GM18907 (cell line): ENCODE measurements around the gene ANO2.

Experiments used
- ATAC-seq: cut with Tn5 transposase; IDR thresholded peaks from one replicate; pipeline ENCODE4 v1.9.1; 2021; ENCODE audit warnings: mild to moderate bottlenecking, moderate library complexity; ENCODE audit not compliant: unreplicated experiment

The ANO2 gene

DNA sequence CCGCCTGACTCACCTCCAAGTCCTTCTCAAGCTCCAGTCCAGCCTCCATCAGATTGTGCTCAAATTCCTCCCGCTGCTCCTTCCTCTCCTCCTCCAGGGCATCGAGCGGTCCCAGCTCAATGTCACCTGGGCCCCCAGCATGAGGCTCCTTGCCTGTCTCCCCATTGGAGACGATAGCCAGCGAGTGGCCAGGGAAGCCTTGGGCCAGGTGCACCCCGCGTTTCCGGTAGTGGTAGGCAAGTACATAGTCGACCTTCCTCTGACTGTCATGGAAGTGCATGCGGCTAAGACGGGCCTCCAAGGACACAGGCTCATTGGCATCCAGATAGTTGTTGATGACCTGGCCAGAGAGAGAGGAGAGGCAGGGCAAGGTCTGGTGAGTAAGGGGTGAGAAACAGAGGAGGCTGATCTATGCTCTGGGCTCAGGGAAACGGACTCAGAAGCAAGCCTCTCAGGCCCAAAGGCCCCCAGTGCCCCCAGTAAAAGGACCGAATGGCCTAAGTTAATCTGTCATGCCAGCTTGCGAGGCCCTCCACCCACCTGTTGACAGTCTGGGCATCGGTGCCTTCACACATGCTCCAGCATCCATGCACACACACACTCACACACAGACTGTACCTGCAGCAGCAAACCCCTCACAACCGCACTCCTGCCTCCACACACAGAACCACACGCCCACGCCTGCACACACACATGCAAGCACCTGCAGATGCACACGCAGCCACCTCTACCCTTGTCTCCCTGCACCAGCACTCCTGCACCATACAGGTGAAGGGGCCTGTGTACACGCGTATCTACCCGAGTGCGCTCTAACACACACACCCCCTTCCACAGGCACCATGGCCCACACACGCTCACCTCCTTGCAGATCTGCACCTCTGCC is 23.8 kb downstream of the ANO2 start:
- ATAC-seq: no peak

- ATAC-seq: no peak
These were observed 28.2 kb downstream of the ANO2 start for GRCh38 chr12:5916785-5917290.

DNA sequence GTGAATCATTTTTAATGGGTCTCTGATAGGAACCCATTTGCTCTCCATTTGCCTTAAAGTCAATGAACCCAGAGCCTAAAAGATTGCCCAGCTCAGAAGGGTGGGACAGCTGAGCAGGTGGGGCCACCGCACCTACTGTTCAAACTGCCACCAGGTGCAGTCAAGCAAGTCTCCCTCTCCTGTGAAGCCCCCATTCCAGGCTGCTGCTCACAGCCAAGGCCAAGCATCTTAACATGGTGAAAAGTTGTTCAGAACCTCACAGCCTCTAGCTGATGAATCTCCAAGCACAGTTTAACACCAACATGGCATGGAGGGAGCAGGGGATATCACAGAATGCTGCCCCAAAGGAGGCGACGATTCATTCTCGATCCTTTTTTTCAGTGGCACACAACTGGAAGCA is 29.5 kb downstream of the ANO2 start:
- ATAC-seq: no peak

- no peak for ATAC-seq
These were observed 30.5 kb downstream of the ANO2 start for GRCh38 chr12:5914387-5915149.

- ATAC-seq: no peak
These were observed 31.7 kb downstream of the ANO2 start for GRCh38 chr12:5913387-5913786.

DNA sequence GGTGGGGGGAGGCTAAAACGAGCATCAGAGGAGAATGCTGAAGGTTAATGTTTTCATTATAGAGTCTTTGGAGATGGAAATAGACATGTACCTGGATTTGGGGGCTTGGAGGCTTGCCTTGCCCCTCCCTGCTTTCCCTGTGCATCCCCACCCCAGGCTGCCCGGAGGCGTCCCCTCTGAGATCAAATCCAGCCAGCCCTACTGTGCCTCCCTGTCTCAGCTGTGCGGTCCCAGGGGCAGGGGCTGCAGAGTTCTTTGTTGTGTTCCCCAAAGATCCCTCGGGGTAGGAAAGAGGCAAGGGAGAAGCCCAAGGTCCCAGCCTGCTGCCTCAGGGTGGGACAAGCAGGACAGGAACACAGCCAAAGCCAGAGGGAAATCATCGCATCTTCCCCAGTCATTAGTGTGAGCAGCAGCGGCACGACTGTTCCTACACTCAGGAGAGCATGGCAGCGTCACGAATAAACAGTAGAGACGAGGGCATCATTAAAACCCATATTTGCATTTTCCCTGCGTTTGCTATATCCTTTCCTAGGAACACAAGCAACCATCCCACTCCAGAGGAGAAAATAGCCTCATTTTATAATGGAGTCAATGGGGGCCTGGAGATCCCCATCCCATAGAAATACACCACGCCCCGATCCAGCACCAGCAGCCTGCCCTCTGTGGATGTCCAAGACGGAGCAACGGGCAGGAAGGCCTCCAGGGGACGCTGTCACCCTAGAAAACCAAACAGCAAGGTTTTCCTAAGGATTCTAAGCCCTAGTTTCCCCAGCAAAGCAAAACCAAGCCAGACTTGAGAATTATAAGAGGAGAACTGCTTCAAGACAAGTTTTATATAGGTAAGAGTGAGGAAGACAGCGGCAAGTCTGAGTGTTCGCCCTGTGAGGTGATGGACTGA is 32.4 kb downstream of the ANO2 start:
- no peak for ATAC-seq

- no peak for ATAC-seq
These were observed 33.0 kb downstream of the ANO2 start for GRCh38 chr12:5912011-5912410.

GRCh38 chr12:5910790-5911548 is 34.1 kb downstream of the ANO2 start:
- no peak for ATAC-seq

- no peak for ATAC-seq
These were observed 35.5 kb downstream of the ANO2 start for GRCh38 chr12:5909560-5909959.

GRCh38 chr12:5908251-5908650 is 36.8 kb downstream of the ANO2 start:
- no peak for ATAC-seq

DNA sequence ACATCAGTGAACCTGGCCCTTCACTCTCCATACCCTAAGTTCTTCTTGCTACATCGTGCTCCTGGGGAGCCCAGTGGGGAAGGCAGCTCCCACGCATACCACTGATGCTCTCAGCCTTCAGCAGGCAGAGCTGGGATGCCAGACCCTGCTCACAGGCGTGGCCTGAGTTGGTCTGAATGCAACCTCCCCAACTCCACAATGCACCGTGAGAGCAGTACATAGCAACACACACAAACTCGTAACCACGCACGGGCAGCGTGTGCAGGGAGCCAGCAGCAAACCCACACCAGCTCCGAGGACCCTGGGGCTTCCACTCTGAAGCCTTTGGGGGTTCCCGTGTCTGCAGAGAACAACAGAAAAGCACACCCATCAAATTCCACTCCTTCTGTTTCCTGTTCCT is 37.3 kb downstream of the ANO2 start:
- no peak for ATAC-seq

DNA sequence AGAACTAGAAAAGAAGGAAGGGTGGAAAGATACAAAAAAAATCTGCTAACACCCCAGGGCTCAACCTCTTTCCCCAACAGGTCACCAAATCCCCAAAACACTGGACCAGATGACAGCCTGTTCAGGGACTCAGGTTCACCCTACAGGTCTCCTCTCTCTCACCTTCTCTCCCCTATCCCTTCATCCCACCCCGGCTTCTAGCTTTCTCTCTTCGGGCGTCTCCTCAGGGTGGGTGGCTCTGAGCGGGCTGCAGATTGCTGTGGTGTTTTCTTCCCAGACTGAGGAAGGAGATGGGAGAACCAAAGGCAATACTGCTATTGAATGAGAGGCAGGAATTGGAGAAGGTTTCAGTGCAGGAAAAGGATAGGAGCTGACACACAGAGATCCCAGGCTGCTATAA is 39.3 kb downstream of the ANO2 start:
- no peak for ATAC-seq

GRCh38 chr12:5904969-5905368 is 40.1 kb downstream of the ANO2 start:
- ATAC-seq: no peak

DNA sequence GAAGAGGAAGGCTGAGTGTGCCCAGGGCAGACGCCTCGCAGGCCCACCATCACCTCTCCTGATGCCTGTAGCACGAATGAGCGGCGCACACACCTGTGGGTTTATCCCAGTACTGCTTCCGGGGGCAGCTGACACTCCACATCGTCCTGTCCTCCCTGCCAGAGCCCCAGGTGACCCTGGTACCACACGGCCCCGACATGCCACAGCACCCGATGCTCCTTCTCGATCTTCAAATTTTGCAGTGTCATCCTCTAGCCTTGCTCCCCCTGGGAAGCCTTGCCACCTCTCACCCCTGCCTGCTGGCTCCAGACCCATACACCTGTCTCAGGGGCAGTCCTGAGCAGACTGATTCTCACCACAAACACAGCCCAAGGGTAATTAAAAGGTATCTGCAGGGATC is 40.6 kb downstream of the ANO2 start:
- ATAC-seq: no peak

DNA sequence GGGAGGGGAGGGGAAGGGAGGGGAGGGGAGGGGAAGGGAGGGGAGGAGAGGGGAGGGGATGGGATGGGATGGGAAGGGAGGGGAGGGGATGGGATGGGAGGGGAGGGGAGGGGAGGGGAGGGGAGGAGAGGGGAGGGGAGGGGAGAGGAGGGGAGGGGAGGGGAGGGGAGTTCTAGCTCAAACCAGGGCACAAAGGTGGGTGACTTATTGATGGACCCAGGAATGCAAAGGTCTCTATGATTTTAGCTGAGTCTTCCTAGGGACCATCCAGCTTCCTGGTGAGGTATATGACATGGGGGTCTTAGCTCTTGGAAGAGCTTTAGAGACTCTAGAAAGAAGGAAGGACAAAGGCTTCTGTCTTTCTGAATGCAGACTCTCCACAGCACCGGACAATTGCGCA is 42.3 kb downstream of the ANO2 start:
- ATAC-seq: no peak

DNA sequence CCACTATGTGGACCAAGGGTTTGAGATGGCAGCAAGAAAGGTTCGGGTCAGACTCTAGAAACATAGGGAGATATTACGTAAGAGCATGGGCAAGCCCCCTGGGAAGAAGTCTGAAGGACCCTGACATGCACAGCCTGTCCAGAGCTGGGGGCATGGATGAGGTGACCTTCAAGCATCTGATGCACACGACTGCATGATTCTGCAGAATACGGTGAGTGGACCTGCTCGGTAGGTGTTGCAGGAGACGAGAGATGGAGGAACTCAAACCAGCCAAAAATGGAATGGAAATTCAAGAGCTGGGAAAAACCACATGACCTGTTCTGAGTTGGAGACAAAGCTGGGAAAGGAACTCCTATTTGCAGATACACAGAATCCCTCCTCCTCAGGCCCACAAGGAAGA is 43.6 kb downstream of the ANO2 start:
- ATAC-seq: no peak

DNA sequence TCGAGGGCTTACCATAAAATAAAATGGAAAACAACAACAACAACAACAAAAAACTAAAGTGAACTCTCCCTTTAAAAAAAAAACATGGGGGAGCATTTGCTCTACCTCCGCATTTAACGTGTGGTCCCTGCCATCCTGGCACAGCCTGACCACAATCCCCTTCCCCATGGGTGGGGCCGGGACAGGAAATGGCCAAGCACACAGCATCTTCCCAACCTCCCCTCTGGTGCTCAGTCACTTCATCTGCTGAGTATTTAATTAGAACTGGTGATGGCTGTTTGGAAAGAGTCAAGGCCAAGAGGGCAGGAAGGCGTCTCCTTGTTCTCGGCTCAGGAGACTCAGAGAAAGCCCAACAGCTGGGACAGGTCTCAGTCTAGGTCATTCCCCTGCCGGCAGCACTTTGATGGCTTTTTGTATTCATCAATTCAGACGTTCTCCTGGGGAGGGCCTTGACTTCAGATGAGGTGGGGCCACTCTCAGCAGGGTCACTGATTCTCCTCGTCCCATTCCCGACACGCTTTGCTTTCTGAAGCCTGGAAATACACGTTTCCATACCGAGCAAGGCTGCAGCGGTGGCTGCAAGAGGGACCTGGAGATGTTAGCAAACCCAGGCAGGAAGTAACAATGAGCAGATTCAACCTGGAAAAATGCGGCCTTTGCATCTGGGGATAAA is 44.4 kb downstream of the ANO2 start:
- no peak for ATAC-seq

DNA sequence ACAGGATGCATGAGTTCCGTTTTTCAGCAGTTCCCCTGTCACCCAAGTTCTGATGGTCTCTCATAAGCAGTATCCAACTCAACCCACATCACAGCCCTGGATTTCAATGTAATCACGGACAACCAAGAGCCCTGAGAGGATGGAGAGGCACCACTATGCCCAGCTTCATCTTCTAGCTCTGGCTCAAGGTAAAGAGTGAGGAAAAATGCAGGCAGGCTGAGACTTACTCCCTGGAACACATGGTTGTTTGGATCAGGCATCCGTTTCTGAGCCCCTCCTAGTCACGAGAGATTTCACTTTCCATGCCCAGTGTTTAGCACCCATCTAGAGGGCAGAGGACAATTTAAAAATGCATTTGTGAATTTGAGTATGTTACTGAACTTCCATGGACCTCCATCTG is 45.0 kb downstream of the ANO2 start:
- no peak for ATAC-seq

DNA sequence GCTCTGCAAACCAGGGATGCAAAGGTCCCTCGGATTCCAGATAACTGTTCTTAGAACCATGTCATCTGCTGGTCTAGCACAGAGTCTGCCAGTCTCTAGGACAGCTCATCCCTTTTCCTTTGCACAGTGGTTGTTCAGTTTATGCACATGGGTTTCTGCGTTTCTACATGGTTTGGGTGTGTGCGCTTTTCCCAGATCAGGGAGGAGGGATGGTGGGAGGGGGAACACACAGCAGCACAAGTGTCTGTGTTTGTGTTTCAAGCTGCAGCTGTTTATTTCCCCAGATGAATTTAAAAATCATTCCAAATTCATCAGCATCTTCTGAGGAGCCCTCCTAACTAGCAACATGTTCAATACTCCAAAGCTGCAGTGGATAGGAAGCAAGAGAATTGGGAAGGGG is 45.4 kb downstream of the ANO2 start:
- no peak for ATAC-seq

GRCh38 chr12:5898874-5899273 is 46.2 kb downstream of the ANO2 start:
- ATAC-seq: no peak
